KG1 (cell line): ENCODE results near the gene FILIP1L.

Source experiments
- DNase-seq: peaks from one replicate; lab custom pipeline; 2025; lab: John Stamatoyannopoulos, UW

The FILIP1L gene

DNA sequence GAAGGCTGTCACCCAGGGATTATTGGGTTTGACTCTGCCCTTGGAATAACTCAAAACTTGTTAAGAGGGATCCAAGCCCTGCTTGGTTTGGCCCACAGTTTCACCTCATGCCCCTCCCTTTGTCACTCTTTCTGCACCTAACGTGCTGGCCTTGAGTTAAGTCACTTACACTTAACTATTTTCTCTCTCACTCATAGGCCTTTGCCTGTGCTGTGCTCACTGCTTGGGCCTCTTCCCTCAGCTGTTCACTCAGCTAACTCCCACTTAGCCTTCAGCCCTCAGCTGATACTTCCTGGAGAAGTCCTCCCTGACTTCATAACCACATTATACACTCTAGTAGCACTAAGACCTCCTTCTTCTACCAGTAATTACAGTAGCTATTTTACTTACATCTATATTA lies 163.4 kb downstream of the FILIP1L start:
- DNase-seq, result no peak

GRCh38 chr3:99949956-99950670 lies 164.2 kb downstream of the FILIP1L start:
- no peak for DNase-seq

DNA sequence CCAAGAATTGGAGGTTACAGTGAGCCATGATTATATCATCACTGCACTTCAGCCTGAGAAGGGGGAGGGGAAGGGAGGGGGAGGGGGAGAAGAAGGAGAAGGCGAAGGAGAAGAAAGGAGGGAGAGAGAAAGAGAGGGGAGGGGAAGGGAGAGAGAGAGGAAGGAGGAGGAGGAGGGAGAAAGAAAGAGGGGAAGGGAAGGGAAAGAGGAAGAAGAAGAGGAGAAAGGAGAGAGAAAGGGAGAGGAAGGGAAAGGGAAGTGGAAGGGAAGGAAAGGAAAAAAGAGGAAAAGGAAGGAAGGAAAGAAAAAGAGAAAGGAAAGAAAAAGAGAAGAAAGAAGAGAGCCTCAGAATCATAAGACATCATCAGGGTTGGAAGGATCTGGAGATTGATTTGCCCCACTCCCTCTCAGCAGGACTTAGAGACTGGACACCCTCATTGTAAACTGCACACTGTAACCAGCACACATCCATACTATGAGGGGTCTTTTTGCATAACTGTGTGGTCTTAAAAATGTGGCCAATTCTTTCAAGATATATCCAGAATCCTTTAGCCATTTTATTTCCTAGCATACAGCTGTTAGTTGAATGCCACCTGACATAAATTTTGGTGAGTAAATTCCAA lies 165.7 kb downstream of the FILIP1L start:
- DNase-seq, result no peak

DNA sequence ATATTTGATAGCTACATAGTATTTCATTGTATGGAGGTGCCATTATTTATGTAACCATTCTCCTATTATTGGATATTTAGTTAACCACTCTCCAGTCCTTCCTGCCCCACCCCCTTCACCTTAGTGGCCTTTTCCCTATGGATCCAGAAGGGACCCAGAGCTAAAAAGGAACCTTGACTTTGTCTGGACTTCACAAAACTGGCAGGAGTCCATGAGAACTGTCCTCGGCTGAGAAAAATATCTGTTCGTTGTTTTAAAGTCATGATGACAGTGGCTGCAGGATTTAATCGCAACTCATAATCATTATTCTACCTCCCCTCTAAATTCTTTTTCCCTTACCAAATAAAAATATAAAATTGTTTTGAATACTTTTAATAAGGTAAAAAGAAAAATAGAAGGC lies 166.9 kb downstream of the FILIP1L start:
- DNase-seq, result no peak

DNA sequence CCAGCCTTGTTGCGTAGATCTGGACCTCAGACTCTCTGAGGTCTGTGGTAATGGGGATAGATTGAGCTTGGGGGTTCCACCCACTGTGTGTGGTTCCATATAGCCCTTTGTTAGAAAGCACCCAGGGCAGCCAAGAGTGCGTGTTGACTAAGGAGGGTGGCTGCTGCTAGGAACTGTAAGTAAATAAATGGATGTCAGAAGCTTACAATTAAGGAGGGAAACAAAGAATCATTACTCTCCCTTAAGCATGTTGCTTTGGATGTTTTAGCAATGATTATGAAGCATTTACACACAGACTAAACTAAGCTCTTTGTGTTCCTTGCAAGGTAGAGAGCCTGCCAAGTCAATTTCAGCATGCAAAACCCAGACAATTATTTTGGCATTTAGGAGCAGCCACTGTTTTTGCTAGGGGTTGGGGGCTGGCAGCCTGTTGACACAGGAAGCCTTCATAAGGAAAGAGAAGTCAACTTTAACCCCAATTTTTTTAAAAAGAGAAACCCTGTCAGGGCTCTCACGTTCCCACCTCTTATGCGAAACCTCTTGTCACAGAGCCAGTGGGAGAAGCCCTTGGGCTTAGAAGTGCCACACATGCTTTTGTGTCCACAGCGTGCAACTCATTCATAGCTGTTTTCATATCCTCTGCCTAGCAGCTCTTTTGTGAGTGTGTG lies 168.8 kb downstream of the FILIP1L start:
- no peak for DNase-seq

DNA sequence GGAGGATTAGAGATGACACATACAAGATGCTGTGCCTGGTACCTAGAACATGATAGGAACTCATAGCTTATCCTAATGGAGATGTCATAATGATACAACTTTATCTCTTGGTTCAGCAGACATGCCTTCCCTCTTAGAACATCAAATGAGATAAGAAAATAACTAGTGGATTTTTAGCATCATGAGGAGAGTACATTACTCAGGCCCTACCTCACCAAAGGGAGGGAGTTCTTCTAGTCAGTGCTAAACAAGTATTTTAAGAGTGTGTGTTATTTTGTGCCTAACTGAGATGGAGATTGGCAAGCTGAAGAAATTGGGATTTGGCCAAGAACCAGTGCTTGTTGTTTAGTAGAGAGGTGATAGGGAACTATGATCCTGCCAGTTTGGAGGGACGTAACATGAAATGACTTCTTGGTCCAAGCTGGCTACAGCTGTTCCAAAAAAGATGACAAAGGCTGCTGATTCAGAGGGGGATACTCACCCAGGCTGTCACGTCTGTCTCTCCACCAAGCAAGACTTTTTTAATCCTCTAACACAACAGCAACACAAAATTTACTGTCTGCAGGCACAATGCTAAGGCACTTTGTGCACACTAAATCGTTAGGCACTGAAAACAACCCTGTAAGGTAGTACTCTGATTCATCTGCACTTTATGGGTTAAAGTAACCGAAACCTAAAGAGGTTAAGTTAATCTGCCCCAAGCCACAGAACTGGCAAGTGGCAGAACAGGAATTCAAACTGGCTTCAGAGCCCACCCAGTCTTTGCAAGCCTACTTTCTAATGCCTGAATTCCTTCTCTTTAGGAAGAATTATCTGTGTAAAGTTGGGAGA lies 170.2 kb downstream of the FILIP1L start:
- no peak for DNase-seq

- no peak for DNase-seq
These were observed 173.1 kb downstream of the FILIP1L start for GRCh38 chr3:99941211-99941610.

- no peak for DNase-seq
These were observed 174.0 kb downstream of the FILIP1L start for GRCh38 chr3:99940350-99940749.

DNA sequence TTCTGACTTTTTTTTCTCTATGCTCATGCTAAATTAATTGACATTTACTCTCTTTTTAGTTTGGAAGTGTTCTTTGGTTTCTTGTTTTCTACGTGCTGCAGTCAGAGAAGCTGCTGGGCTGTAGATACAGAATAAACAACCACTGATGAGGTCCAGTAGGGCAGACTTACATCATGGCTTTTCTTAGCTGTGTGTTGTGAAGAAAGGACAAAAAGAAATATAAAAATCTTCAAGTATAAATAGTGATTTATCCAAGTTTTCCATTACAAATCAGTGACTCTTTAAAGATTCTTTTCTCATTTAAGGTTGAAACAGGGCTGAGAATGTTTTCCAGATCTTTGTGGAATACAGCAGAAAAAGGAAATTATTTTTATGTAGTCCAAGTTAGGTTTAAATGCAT lies 174.4 kb downstream of the FILIP1L start:
- DNase-seq, result no peak

DNA sequence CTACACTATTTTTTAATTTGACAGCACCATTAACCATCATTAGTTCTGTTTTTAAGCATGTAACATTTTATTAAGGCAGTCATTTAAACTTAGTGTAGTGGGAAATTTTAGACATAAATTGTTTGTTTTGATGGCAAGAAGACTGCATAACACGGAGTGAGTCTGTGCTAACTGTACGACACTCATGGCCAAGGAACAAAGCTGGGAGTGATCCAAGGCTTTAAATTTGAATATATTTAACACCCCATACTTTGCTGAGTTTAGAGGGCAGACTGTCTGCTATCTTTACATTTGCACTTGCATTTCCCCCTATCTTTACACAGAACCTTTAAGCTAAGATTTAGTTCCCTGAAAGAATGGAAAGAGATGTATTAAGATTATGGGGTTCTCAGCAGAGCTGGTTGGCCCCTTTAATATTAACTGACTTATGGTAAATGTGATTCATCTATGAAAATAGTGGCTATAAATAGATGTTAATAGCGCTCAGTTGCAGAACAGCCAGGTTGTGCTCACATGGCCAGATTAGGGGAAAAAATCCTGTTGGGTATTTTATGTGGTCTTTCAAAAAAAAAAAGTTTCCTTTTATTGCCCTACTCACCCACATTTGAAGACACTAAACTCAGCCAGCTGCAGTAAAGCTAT lies 175.9 kb downstream of the FILIP1L start:
- no peak for DNase-seq

DNA sequence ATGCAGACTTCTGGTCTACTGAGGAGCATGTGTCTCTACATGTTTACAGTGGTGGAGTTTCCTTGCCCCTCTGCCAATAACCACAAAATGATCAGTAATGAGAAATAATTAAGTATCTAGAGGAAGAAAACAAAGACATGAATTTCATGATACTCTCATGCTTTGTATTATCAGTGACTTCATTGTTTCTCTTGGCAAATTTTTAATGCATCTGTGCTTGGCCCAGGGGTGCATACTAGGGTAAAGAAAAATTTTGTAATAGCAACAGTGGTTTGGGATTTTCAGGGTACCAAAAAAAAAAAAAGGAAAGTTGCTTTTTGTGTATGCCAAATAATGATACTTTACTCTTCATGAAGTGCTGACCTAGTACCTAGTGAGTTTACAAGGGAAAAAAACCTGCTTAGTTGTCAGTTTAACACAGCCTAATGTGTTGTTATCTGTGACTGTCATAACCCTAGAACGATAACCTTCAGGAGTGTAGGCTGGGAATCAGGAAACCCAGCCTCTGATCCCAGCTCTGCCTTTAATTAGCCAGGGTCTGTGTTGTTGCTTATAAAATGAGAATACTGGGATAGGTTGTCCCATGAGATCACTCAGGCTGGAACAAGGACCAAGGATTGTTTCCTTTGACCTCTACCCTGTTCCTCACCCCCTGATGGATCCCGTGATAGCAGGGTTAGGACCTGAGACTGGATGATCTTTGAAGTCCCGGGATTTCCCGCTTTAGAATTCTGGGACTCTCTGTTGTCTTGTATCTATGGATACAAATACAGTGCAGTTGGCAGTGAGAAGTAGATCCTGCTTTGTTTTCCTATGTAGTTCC lies 179.1 kb downstream of the FILIP1L start:
- DNase-seq, result no peak

DNA sequence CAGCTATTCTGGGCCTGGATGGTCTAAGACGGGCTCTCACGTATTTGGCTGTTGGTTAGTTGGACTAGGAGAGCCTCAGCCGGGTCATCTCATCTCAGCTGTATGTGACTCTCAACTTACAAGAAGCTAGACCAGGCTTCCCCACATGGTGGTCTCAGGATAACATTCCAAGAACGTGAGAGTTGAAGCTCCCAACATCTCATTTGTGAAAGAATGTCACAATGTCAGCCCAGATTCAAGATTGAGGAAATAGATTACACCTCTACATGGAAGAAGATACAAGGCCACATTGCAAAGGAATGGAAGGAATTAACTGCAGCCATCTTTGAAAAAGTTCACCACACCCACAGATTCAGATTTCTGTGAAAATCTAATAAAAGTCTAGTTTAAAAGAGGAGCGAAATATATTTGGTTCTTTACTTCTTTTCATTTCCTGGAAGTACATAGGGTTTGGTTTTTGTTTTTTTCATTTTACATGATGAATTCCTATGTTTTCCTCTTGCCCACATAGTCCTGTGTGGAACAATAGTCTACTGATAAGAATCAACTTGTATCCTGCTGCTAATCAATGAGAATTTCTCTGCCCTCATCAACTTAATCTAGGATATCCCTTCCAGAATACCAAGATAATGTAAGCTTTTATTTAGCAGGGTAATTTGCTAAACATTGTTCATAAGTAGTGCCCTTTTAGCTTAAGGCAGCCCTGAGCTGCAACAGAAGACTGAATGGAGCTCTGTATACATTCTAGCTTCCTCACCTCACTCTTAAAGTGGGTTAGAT lies 180.1 kb downstream of the FILIP1L start:
- no peak for DNase-seq

GRCh38 chr3:99931059-99931458 lies 183.2 kb downstream of the FILIP1L start:
- DNase-seq, result no peak

GRCh38 chr3:99929745-99930139 lies 184.6 kb downstream of the FILIP1L start:
- DNase-seq, result no peak

- no peak for DNase-seq
These were observed 185.2 kb downstream of the FILIP1L start for GRCh38 chr3:99928771-99929744.

GRCh38 chr3:99927671-99928457 lies 186.4 kb downstream of the FILIP1L start:
- DNase-seq, result no peak

DNA sequence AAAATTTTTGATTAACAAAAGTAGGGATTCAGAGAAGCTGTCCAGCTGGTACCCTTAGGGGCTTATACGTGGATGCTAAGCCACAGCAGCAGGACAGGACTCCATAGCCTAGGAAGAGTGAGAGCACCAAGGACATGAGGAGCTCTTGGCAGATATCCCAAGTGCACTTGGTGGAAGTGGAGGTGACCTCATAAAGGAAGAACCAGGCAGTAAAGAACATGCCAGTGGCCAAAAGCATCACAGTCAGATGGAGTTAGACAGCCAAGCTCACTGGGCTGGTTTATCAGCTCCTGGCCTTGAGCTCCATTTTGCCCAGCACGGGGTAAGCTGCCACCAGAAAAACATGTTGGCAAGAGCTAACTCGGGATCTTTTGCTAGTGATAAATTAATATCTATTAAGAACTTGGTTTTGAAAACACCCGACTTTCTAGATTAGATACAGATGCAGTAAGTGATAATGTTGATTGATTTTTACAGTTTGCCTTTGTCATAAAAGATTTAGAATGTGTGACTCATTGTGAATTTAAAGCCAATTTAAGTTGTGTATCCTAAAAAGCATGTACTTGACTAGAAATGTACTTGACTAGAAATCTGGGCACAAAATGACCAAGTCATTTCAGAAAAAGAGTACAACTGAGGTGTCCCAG lies 188.6 kb downstream of the FILIP1L start:
- no peak for DNase-seq

GRCh38 chr3:99923873-99924272 lies 190.4 kb downstream of the FILIP1L start:
- no peak for DNase-seq
